Activated naive CD8-positive, alpha-beta T cell treated with anti-CD3 and anti-CD28 coated beads for 36 hours (primary cell): ENCODE measurements around the gene CPXM2. TPM values are rescaled to one million over a fixed set of nuclear protein-coding genes. Genes with fewer than 3 reads are reported as not detected.

Experiments
- DNase-seq: peaks from one replicate; pipeline ENCODE4 v3.0.0; 2021
- H3K27ac Mint-ChIP-seq: one replicate; pipeline ENCODE4 v1.8.0; 2022; ENCODE audit warnings: mild to moderate bottlenecking, moderate library complexity, mixed read lengths
- H3K27me3 Mint-ChIP-seq: one replicate; pipeline ENCODE4 v1.8.0; 2022; ENCODE audit warnings: mild to moderate bottlenecking, mixed read lengths
- H3K36me3 Mint-ChIP-seq: one replicate; pipeline ENCODE4 v1.8.0; 2021; ENCODE audit warnings: mild to moderate bottlenecking, mixed read lengths
- H3K4me1 Mint-ChIP-seq: one replicate; pipeline ENCODE4 v1.8.0; 2021; ENCODE audit warnings: mixed read lengths
- H3K4me3 Mint-ChIP-seq: one replicate; pipeline ENCODE4 v1.8.0; 2022; ENCODE audit warnings: mild to moderate bottlenecking, moderate library complexity, mixed read lengths
- H3K9me3 Mint-ChIP-seq: one replicate; pipeline ENCODE4 v1.8.0; 2022; ENCODE audit warnings: mixed read lengths
- total RNA-seq, 2 experiments: library from RNA; stranded (reverse); gene quantifications; one replicate each; pipeline ENCODE4 v1.2.3, GENCODE V29; 2021

Gene CPXM2
- total RNA-seq, 2 experiments from 2014 or later = not detected

DNA sequence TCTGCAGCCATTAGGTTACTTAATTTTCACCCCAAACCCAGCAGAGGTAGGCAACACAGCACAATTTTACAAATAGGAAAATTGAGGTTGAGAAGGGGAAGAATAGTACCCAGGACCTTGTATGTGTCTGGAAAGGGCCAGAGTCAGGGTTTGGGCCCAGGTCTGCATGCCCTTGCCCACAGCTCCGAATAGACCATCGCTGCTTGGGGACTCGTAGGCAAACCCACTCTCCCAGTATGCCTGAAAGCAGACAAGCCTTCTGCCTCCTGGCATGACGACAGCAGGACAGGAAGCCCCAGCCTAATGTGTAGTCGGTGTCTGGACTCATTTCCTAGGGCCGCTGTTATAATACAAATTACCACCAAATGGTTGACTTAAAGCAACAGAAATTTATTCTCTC is 133.8 kb downstream of the CPXM2 start:
- Mint-ChIP-seq H3K36me3 (no peaks in the 10 kb centered on the region), H3K27ac (no peak overlapping the region)

DNA sequence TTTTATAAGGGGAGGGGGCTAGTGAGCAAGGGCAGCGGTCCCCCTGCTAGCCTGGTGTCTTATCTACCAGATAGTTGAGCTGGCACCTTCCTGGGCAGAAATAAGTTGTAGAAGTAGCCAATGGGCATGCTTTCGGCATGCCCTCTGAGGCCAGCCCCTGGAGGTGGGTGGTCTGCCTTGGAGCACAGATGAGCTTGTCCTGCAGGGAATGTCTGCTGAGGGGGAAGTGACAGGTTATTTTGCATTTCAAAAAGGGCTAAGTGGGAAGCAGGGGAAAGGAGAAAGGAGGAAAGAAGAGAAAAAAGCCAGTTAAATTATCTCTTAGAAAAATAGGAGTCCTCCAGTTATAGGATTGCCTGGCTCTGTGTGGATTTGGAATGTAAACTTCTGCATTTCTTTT is 136.5 kb downstream of the CPXM2 start:
- Mint-ChIP-seq H3K36me3 (no peaks in the 10 kb centered on the region), H3K9me3 (no peaks in the 10 kb centered on the region), H3K4me1 (no peaks in the 10 kb centered on the region), H3K27me3 (peaks cover 7% of the 10 kb centered on the region), H3K27ac (no peak overlapping the region), H3K4me3 (no peak overlapping the region)
- DNase-seq = no peak

More for the DNA sequence above, 133.8 kb downstream of the CPXM2 start:
- Mint-ChIP-seq H3K27me3 (peaks cover 16% of the 10 kb centered on the region), H3K4me3 (no peak overlapping the region), H3K9me3 (no peaks in the 10 kb centered on the region), H3K4me1 (no peaks in the 10 kb centered on the region)
- DNase-seq = no peak

DNA sequence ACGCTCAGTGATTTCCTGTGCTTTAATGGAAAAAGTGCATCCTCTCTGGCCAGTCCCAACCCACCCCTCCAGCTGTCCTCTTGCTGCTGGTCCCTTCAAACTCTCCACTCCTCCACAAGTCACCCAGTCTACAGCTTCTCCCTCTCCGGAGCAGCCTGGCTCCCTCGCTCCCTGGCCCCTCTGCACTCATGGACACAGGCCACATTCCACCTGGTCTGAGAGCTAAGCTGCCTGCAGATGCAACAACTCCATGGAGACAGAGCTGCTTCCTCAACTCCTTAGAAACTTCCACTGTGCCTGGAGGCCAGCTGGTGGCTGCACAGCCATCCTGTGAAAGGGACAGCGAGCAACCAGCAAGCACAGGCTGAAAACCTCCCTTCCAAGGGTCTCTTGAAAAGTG is 137.5 kb downstream of the CPXM2 start:
- no peak for DNase-seq
- Mint-ChIP-seq H3K27me3 (peaks cover 7% of the 10 kb centered on the region), H3K9me3 (no peaks in the 10 kb centered on the region), H3K4me1 (no peaks in the 10 kb centered on the region), H3K27ac (no peak overlapping the region), H3K36me3 (no peaks in the 10 kb centered on the region), H3K4me3 (no peak overlapping the region)

DNA sequence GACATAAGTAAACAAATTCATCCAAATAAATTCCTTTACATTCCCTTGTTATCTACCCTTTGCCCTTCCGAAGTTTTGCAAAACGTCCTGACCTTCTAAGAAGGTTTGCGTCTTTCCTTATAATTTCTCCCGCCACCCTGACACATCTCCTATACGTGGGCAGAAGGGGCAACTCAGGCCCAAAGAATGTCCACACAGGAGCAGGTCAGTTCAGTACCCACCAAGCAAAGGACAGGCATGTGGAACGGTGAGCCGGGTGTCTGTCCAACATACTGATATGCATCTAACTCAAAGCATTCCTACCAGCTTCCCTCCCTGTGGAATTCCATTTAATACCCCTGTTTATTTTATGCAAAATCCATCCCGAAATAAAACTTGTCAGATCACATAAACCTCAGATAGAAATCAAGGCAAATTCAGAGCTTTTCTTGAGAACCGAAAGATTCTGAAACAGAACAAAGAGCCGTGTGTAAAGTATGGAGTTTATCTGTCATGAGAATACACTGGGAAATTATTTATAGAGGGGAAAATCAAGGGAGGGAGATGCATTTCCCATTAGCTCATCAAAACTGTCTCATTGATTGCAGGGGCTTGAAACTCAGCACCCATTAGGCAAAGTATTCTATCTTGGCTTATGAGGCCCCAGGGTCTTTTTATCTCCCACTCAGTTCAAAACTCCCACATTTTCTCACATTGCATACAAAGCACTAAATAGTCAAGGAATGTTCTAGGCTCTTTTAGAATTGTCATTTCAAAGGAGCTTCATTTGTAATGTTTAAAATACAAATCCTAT is 140.1 kb downstream of the CPXM2 start:
- Mint-ChIP-seq H3K27ac (no peak overlapping the region), H3K9me3 (no peaks in the 10 kb centered on the region), H3K36me3 (no peaks in the 10 kb centered on the region), H3K4me3 (no peak overlapping the region), H3K4me1 (no peaks in the 10 kb centered on the region), H3K27me3 (peaks cover 4% of the 10 kb centered on the region)
- no peak for DNase-seq

DNA sequence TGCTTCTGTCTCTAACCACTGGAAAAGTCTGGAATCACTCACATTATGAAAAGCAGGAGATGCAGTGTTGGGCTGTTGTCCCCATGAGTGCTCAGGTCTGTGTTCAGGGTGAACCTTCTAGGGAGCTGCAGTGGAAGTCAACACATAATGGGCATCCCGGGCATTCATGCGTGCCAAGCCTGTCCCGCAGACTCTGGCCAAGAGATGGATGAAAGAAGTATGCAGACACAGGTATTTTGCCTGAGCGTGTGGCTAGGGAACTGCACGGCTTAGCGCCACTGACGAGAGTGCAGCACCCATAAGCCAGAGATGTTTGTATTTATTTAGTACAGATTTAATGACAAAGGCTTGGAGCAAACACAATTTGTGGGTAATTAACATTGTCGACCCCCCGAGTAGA is 140.7 kb downstream of the CPXM2 start:
- no peak for DNase-seq
- H3K27me3 Mint-ChIP-seq = peaks cover 4% of the 10 kb centered on the region

DNA sequence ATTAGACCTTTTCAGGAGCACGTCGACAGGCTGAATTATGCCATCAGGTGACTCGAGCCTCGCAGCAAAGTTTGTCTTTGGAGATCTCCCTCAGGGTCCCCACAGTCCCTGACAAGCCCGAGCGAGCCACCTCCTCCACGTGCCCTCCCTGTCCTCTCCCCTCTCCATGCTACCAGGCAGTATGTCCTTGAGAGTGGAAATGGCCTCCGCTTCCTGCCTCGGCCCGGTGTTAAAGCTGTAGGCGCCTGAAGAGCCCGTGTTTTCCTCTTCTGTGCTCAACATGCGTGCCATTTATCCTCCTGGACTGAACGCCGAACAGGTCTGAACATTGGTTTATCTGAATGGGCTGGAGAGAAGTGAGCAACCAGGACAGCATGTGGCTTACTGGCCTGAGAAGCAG is 142.9 kb downstream of the CPXM2 start:
- Mint-ChIP-seq H3K27ac (no peak overlapping the region), H3K9me3 (no peaks in the 10 kb centered on the region), H3K4me1 (no peaks in the 10 kb centered on the region), H3K27me3 (peaks cover 3% of the 10 kb centered on the region), H3K4me3 (no peak overlapping the region), H3K36me3 (no peaks in the 10 kb centered on the region)
- DNase-seq = no peak

More for the DNA sequence above, 140.7 kb downstream of the CPXM2 start:
- Mint-ChIP-seq H3K27ac (no peak overlapping the region), H3K4me3 (no peak overlapping the region), H3K36me3 (no peaks in the 10 kb centered on the region), H3K9me3 (no peaks in the 10 kb centered on the region), H3K4me1 (no peaks in the 10 kb centered on the region)

DNA sequence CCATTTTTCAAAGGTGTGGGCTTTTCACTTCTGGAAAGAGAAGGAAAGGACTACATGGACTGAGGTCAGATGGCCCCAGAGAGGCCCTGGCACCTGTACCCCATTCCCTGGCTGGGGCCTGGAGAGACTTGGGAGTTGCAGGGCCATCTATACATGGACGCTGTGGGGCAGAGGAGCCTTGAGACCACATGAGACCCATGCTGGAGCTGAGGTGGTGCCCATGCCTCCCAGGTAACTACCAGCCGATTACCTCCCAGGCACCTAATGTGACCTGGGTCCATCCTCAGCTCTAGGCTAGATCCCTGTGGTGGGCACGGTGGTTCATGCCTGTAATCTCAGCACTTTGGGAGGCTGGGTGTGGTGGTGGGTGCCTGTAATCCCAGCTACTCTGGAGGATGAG is 144.2 kb downstream of the CPXM2 start:
- Mint-ChIP-seq H3K4me1 (no peaks in the 10 kb centered on the region), H3K9me3 (no peaks in the 10 kb centered on the region), H3K4me3 (no peak overlapping the region), H3K27me3 (peaks cover 4% of the 10 kb centered on the region), H3K27ac (no peak overlapping the region), H3K36me3 (no peaks in the 10 kb centered on the region)
- no peak for DNase-seq

DNA sequence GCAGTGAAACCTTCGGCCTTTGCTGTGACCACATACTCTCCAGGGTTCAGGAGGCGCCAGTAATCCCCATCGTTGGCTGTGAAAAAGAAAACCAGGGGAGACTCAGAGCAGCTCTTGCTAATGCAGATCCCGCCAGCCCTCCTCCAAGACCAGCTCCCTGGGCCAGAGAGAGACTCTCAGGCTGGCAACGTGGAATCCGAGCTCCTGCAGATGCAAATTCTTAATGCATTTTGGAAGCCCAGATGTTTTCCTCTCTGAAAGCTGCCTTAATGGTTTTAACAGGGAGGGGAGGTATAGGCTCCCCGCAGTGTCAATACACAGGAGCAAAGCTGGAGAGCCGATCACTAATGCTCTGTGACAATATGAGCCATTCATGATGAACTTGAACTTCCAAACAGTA is 144.7 kb downstream of the CPXM2 start:
- Mint-ChIP-seq H3K27me3 (peaks cover 5% of the 10 kb centered on the region), H3K36me3 (no peaks in the 10 kb centered on the region), H3K4me1 (no peaks in the 10 kb centered on the region), H3K27ac (no peak overlapping the region), H3K4me3 (no peak overlapping the region), H3K9me3 (no peaks in the 10 kb centered on the region)
- no peak for DNase-seq

DNA sequence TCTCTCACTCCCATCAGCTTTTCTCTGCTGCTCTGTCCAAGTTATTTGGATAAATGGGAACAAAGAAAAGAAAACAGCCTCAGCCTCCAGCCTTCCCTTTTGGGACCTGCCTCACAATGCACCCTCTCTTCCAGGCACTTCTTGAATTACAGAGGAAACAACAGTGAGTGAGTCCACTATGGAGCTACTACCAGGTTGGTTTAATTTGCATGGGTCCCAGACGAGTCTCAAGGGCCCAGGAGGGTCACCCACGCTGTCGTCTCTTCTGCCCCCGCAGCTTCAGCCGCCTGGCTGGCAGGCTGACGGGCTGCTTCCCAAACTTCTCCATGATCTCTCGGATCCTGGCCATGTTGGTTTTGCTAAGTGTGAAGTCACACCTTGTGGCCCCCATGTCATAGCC is 145.1 kb downstream of the CPXM2 start:
- H3K4me3 Mint-ChIP-seq = no peak overlapping the region
- peaks cover 7% of the 10 kb centered on the region for H3K27me3 Mint-ChIP-seq
- H3K9me3 Mint-ChIP-seq = no peaks in the 10 kb centered on the region
- H3K36me3 Mint-ChIP-seq = no peaks in the 10 kb centered on the region
- no peaks in the 10 kb centered on the region for H3K4me1 Mint-ChIP-seq
- H3K27ac Mint-ChIP-seq = no peak overlapping the region
- no peak for DNase-seq

DNA sequence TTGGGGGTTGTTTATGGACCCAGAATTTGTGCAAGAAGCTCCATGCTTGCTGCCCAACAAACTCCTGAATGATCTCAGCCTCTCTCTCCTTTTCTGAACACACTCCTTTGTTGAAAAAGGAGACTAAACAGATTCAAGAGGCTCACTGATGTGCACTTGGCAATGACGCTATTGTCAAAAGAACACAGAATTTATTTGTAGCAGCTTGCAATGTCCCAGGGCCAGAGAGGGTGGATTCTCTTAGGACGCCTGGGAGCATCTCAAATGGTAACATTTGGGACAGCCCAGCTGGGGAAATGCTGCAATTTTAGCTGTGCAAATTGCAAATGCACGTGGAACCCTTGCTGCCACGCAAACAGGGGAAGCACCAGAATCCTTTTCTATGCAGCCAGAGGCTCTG is 145.5 kb downstream of the CPXM2 start:
- Mint-ChIP-seq H3K27me3 (peaks cover 7% of the 10 kb centered on the region), H3K4me1 (no peaks in the 10 kb centered on the region), H3K4me3 (no peak overlapping the region), H3K36me3 (no peaks in the 10 kb centered on the region), H3K27ac (no peak overlapping the region), H3K9me3 (no peaks in the 10 kb centered on the region)
- no peak for DNase-seq

DNA sequence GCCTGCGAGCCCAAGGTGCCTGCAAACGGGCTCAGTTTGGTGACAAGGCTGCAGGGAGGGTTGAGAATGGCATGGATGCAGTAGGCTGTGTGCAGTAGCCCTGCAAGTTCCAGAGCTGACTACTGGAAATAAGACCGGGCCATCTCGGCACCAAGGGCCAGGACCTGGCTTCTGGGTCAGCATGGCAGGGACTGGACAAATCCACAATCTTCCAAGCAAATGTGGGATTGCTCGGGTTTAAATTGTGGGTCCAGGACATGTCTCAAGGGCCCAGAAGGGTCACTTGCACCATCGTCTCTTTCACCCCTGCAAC is 147.4 kb downstream of the CPXM2 start:
- Mint-ChIP-seq H3K9me3 (no peaks in the 10 kb centered on the region), H3K27me3 (peaks cover 7% of the 10 kb centered on the region), H3K27ac (no peak overlapping the region), H3K4me1 (no peaks in the 10 kb centered on the region), H3K4me3 (no peak overlapping the region), H3K36me3 (no peaks in the 10 kb centered on the region)
- no peak for DNase-seq

DNA sequence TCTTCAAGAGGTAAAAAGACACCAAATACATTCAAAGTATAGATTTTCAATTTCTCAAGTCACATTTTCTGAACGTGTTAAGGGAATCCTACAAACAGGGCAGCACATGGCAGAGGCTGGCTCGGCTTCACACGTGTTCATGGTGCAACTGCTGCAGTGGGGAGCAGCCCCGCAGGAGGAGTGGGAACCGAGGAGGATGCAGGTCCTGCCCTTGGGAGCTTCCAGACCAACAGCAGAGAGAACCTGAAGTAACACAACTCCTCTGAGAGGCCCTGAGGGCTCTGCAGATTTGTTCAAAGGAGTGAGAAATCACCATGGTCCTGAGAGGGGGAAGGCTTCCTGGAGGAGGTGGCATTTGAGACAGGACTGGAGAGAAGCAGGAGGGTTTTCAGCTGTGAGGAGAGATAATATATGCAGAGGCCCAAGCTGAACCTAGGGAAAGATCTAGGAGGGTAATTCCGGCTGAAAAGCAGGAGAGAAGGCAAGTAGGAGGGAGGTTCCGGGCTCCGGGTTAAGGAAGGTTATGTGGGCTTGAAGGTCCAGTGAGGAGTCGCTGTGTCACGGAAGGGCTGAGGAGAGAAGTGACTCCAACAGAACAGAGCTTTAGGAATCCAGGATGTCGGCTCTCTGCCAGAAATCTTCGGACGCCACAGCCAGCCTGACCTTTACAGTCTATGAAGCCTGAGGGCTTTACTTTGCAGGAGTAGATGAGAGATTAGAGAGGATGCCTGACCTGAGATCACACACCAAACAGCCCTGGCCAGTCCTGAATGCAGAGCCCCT is 148.0 kb downstream of the CPXM2 start:
- DNase-seq = no peak
- Mint-ChIP-seq H3K9me3 (no peaks in the 10 kb centered on the region), H3K27me3 (peaks cover 7% of the 10 kb centered on the region), H3K36me3 (no peaks in the 10 kb centered on the region), H3K4me1 (no peaks in the 10 kb centered on the region), H3K4me3 (no peak overlapping the region), H3K27ac (no peak overlapping the region)

DNA sequence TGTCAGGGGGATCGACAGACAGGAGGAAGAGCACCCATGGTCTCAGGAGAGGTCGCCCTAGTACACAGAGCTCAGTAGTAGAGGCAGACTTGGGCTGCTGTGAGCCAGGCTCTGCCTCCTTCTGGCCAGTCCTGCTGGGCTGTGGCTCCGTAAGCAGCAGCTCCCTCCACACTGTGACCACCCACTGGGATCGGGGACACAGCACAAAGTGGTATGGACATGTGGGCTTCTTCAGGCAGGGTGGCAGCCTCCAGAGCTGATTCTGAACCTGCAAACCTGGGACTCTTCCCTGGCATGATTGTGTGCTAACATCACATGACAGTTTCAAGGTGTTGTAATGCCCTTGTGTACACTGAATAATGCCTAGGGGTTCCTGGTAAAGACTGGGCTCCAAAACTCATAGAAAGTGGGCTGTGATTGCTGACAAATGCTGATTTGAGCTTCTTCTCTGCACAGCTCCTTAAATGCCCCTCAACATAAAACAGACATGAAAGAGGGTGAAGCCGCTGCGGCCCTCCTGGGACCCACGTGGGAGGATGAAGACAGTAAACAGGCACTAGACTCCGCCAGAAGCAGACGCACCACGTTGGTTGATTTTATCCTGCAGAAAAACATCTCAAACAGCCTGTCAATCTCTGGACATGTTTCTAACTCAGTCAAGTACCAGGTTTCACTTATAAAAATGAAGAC is 148.7 kb downstream of the CPXM2 start:
- no peaks in the 10 kb centered on the region for H3K4me1 Mint-ChIP-seq
- peaks cover 7% of the 10 kb centered on the region for H3K27me3 Mint-ChIP-seq
- H3K27ac Mint-ChIP-seq = no peak overlapping the region
- H3K9me3 Mint-ChIP-seq = peaks cover 2% of the 10 kb centered on the region
- H3K36me3 Mint-ChIP-seq = no peaks in the 10 kb centered on the region
- DNase-seq = no peak
- no peak overlapping the region for H3K4me3 Mint-ChIP-seq

DNA sequence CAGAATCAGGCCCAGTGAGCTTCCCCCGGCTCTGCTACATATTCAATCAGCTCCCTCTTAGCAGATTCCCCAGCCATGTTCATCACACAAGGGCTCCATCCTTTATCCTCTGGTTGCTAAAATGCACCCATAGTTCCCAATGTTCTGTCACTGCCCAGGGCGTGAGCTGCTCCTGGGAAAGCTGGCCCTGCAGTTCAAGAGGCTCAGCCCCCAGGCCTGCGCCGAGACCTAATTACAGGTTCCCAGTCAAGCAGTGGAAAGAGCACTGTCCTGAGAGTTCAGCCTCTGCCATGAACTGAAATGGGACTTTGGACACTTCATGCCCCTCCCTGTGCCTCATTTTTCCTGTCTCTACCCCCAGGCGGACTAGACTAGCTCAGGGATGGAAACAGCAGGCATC is 149.9 kb downstream of the CPXM2 start:
- no peak overlapping the region for H3K4me3 Mint-ChIP-seq
- no peak overlapping the region for H3K27ac Mint-ChIP-seq
- no peaks in the 10 kb centered on the region for H3K4me1 Mint-ChIP-seq
- H3K27me3 Mint-ChIP-seq = peaks cover 7% of the 10 kb centered on the region
- no peaks in the 10 kb centered on the region for H3K36me3 Mint-ChIP-seq
- H3K9me3 Mint-ChIP-seq = peaks cover 3% of the 10 kb centered on the region
- DNase-seq = no peak

DNA sequence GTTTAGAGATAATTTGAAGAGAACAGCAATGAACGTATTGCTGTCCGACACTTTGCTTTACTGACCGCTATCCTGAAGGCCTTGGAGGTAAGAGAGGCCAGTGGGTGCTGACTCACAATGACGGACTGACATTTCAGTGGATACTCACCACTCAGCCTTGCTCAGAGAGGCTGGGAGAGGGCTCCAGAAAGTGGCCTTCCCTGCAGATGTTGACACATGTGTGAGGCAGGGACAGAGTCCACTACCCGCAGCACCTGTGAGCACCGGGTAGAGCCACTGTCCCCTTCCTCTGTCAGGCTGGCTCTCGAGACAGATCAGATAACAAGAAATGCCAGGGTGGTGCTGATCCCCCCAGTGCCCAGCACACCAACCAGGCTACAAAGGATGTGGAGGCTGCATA is 150.5 kb downstream of the CPXM2 start:
- no peak overlapping the region for H3K4me3 Mint-ChIP-seq
- no peaks in the 10 kb centered on the region for H3K4me1 Mint-ChIP-seq
- H3K9me3 Mint-ChIP-seq = peaks cover 3% of the 10 kb centered on the region
- H3K27me3 Mint-ChIP-seq = peaks cover 7% of the 10 kb centered on the region
- no peak overlapping the region for H3K27ac Mint-ChIP-seq
- no peaks in the 10 kb centered on the region for H3K36me3 Mint-ChIP-seq
- no peak for DNase-seq
